Fibroblast of the aortic adventitia (primary cell): ENCODE results near the gene APOC4. TPM values are rescaled to one million over a fixed set of nuclear protein-coding genes. Genes with fewer than 3 reads are reported as not detected.
"Not testable (repeated sequence)": the region's sequence is repeated elsewhere in the genome, so short reads cannot be mapped to it uniquely, and the experiment has no call there.

ENCODE experiments used
- DNase-seq: peaks from one replicate; pipeline ENCODE4 v3.0.0-alpha.2; 2010; ENCODE audit warnings: low read depth
- H3K4me3 ChIP-seq: 2 replicates; pipeline ENCODE4 v1.5.1; 2011; ENCODE audit warnings: low read depth, mild to moderate bottlenecking, control low read depth, low read length, moderate library complexity
- total RNA-seq: library from RNA; depleted of rRNA; stranded (reverse); fragments of >200 nt; gene quantifications from 2 replicates; pipeline ENCODE4 v1.2.3, GENCODE V29; 2012; ENCODE audit warnings: low replicate concordance
- TF ChIP-seq, protein P1 (sequence below): IDR thresholded peaks from 2 replicates; pipeline ENCODE4 v1.5.1; 2011; ENCODE audit warnings: mild to moderate bottlenecking, low read length, control low read depth, inconsistent platforms; ENCODE audit not compliant: insufficient read depth

APOC4 gene
- total RNA-seq, 1 donor: not detected

DNA sequence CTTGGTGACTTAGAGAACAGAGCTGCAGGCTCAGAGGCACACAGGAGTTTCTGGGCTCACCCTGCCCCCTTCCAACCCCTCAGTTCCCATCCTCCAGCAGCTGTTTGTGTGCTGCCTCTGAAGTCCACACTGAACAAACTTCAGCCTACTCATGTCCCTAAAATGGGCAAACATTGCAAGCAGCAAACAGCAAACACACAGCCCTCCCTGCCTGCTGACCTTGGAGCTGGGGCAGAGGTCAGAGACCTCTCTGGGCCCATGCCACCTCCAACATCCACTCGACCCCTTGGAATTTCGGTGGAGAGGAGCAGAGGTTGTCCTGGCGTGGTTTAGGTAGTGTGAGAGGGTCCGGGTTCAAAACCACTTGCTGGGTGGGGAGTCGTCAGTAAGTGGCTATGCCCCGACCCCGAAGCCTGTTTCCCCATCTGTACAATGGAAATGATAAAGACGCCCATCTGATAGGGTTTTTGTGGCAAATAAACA, 17.8 kb upstream of the APOC4 start:
- H3K4me3 ChIP-seq: no peak overlapping the region
- no peak for DNase-seq
- TF ChIP-seq, protein P1, sequence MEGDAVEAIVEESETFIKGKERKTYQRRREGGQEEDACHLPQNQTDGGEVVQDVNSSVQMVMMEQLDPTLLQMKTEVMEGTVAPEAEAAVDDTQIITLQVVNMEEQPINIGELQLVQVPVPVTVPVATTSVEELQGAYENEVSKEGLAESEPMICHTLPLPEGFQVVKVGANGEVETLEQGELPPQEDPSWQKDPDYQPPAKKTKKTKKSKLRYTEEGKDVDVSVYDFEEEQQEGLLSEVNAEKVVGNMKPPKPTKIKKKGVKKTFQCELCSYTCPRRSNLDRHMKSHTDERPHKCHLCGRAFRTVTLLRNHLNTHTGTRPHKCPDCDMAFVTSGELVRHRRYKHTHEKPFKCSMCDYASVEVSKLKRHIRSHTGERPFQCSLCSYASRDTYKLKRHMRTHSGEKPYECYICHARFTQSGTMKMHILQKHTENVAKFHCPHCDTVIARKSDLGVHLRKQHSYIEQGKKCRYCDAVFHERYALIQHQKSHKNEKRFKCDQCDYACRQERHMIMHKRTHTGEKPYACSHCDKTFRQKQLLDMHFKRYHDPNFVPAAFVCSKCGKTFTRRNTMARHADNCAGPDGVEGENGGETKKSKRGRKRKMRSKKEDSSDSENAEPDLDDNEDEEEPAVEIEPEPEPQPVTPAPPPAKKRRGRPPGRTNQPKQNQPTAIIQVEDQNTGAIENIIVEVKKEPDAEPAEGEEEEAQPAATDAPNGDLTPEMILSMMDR: no peak

DNA sequence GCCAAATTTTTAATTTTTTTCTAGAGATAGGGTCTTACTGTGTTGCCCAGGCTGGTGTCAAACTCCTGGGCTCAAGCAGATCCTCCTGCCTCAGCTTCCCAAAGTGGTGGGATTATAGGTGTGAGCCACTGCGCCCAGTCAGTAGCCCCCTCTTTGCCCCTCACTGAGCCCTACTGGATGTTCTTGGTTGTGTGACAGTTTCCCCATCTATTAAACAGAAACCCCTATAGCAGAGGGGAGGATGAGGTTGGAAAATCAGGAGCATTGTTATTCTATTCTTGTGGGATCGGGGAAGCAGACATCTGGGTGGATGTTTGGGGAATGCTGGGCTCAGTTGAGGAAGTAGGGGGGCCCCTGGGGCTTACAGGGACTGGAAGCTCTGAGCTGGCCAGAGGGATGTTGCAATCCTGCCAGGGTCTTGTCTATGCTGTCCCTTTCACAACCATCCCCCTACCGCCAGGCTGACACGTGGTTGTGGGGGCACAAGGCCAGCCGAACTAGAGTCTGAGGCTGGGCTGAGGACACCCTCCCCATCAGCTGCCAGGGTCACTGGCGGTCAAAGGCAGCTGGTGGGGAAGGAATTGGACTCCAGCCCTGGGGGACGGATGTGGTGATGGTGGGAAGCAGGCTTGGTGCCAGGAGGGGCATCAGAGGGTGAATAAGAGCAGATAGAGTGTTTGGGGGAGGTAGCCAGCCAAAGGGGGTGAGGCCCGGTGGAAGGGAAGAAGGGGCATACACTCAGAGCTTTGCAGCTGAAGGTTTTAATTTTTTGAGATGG, 16.7 kb upstream of the APOC4 start:
- peak; percentile 58 for DNase-seq
- TF ChIP-seq, protein P1: no peak
- H3K4me3 ChIP-seq: no peak overlapping the region

DNA sequence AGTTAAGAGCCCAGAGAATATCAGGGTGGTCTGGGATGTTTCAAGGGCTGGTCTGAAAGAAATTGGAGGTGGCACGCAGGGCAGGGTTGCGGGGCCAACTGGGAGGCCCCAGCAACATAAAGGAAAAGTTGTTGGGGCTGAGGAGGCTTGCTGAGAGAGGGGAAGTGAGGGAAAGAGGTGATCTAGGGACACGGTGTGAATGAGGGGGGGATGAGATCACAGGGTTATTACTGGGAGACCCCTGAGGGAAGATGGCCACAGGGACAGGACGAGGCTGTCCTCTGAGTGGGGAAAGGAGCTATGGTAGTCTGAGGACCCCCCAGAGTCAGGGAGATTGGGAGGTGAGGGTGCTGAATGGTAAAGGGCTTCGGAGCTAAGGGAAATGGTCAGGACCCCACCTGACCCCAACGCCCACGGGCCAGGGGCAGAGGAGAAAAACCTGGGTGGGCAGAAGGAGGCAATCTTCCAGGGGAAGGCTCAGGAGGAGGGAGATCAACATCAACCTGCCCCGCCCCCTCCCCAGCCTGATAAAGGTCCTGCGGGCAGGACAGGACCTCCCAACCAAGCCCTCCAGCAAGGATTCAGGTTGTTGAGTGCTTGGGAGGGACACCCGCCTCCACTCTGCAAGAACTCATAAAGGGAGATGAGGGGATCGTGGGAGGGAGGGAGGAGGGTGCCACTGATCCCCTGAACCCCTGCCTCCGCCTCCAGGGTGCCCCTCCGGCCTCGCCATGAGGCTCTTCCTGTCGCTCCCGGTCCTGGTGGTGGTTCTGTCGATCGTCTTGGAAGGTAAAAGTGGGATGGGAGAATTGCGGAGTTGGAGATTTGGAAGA, 15.6 kb upstream of the APOC4 start:
- not testable (repeated sequence) for DNase-seq
- peak overlapping the region; percentile 33 for H3K4me3 ChIP-seq

DNA sequence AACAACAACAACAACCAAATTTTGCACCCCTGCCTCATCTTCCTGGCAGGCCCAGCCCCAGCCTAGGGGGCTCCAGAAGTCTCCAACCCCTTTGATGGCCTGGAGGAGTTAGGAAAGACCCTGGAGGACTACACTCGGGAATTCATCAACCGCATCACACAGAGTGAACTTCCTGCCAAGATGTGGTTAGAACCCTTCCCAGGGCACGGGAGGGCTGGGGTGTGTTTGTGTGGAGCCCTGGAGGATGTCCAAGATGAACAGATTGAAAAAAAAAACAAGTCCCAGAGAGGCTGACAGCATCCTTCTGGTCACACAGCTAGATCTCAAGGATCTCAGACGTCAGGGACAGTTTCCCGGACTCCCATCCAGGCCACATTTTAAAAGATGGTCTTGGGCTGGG, 14.3 kb upstream of the APOC4 start:
- TF ChIP-seq, protein P1: no peak
- H3K4me3 ChIP-seq: no peak overlapping the region
- peak; percentile 71 for DNase-seq

DNA sequence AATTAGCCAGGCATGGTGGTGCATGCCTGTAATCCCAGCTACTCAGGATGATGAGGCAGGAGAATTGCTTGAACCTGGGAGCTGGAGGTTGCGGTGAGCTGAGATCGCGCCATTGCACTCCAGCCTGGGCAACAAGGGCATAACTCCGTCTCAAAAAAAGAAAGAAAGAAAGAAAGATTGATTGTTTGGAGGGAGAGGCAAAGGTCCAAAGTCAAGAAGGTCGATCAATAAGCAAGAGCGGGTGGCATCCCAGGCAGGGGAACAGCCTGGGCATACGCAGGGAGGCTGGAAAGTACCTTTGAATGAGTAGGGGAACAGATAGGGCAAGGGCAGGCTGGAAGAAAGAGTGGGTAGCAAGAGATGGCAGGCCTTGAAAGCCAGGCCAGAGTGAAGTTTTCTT, 11.9 kb upstream of the APOC4 start:
- TF ChIP-seq, protein P1: no peak
- DNase-seq: no peak
- no peak overlapping the region for H3K4me3 ChIP-seq

DNA sequence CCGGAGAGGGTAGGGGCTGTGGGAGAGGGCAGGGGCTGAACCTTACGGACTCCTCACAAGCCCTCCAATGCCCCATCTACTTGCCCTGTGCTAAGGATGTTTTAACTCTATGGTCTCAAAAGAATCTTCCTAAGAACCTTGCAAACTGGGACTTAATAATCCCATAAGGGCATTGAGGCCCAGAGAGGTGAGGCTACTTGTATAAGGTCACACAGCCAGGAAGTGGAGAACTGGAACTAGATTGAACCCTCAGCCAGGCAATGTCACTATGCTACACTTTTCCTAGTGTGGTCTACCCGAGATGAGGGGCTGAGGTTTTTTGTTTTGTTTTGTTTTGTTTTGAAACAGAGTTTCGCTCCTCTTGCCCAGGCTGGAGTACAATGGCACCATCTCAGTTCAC, 10.5 kb upstream of the APOC4 start:
- TF ChIP-seq, protein P1: no peak
- no peak overlapping the region for H3K4me3 ChIP-seq
- no peak for DNase-seq

DNA sequence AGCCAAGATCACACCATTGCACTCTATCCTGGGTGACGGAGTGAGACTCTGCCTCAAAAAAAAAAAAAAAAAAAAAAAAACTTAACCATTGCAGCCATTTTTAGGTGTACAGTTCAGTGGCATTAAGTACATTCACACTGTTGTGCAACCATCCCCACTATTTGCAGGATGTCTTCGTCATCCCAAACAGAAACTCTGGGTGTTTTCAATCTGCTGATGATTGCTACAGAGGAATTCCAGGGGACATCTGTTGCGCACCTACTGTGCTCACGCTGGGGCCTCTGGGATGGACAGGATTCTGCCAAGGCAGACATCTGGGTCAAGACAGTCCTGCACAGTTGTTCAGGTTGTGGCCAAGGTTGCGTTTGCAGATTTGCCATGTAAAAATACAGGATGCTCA, 2.4 kb upstream of the APOC4 start:
- H3K4me3 ChIP-seq: no peak overlapping the region
- TF ChIP-seq, protein P1: no peak
- DNase-seq: no peak
